Liver (tissue), 9 donors: ENCODE measurements around the gene C9orf72. TPM values are rescaled to one million over a fixed set of nuclear protein-coding genes. Genes with fewer than 3 reads are reported as not detected.

Source experiments
- DNase-seq: peaks from one replicate; pipeline ENCODE4 v3.0.0-alpha.2; 2017; ENCODE audit warnings: low spot score
- H3K27ac ChIP-seq, 2 donors: one replicate each; pipeline ENCODE4 v1.7.0; 2013; ENCODE audit warnings: inconsistent platforms in 2 of 2, low read length in 2 of 2, control low read depth in 1 of 2, low read depth in 1 of 2, mild to moderate bottlenecking in 1 of 2
- H3K27me3 ChIP-seq, 4 donors: one replicate each; pipeline versions ENCODE4 v1.6.1 to v1.7.0; 2013; ENCODE audit warnings: low read length in 3 of 4, inconsistent platforms in 1 of 4, mild to moderate bottlenecking in 1 of 4, moderate library complexity in 1 of 4; ENCODE audit not compliant: control insufficient read depth in 4 of 4, insufficient read depth in 4 of 4
- H3K36me3 ChIP-seq, 4 donors: one replicate each; pipeline versions ENCODE4 v1.6.1 to v1.7.0; 2013; ENCODE audit warnings: low read length in 3 of 4, mild to moderate bottlenecking in 3 of 4, low read depth in 1 of 4, moderate library complexity in 1 of 4; ENCODE audit not compliant: control insufficient read depth in 4 of 4, insufficient read depth in 3 of 4
- H3K4me1 ChIP-seq, 4 donors: one replicate each; pipeline versions ENCODE4 v1.6.1 to v1.7.0; 2013; ENCODE audit warnings: low read length in 3 of 4, mild to moderate bottlenecking in 3 of 4, moderate library complexity in 1 of 4; ENCODE audit not compliant: control insufficient read depth in 4 of 4, insufficient read depth in 4 of 4
- H3K4me3 ChIP-seq, 3 donors: one replicate each; pipeline versions ENCODE4 v1.6.1 to v1.7.0; 2013; ENCODE audit warnings: low read length in 3 of 3, control low read depth in 1 of 3, low read depth in 1 of 3, mild to moderate bottlenecking in 1 of 3
- H3K9ac ChIP-seq, 2 donors: one replicate each; pipeline ENCODE4 v1.7.0; 2013; ENCODE audit warnings: low read length in 2 of 2, mild to moderate bottlenecking in 2 of 2, moderate library complexity in 2 of 2, control low read depth in 1 of 2, low read depth in 1 of 2
- H3K9me3 ChIP-seq, 4 donors: one replicate each; pipeline versions ENCODE4 v1.6.1 to v1.7.0; 2013; ENCODE audit warnings: low read length in 3 of 4; ENCODE audit not compliant: control insufficient read depth in 4 of 4
- FOXA2 ChIP-seq: IDR thresholded peaks from 2 replicates; pipeline ENCODE4 v1.6.1; 2016; ENCODE audit warnings: antibody characterized with exemption
- JUND ChIP-seq, 2 donors: IDR thresholded peaks; 2 replicates each; pipeline ENCODE4 v1.6.1; 2016; ENCODE audit warnings: antibody characterized with exemption in 2 of 2
- NR2F2 ChIP-seq: IDR thresholded peaks from 2 replicates; pipeline ENCODE4 v1.6.1; 2016; ENCODE audit warnings: antibody characterized with exemption
- REST ChIP-seq: IDR thresholded peaks from 2 replicates; pipeline ENCODE4 v1.6.1; 2016; ENCODE audit warnings: antibody characterized with exemption, mild to moderate bottlenecking
- RXRA ChIP-seq, 2 donors: IDR thresholded peaks; 2 replicates each; pipeline ENCODE4 v1.6.1; 2017 to 2018; ENCODE audit warnings: antibody characterized with exemption in 2 of 2, mild to moderate bottlenecking in 1 of 2
- SP1 ChIP-seq: IDR thresholded peaks from 2 replicates; pipeline ENCODE4 v1.6.1; 2018; ENCODE audit warnings: antibody characterized with exemption, mild to moderate bottlenecking
- TAF1 ChIP-seq: conservative IDR thresholded peaks from 2 replicates; pipeline ENCODE4 v1.6.1; 2016; ENCODE audit warnings: antibody characterized with exemption, mild to moderate bottlenecking
- YY1 ChIP-seq: IDR thresholded peaks from 2 replicates; pipeline ENCODE4 v1.6.1; 2016; ENCODE audit warnings: antibody characterized with exemption, mild to moderate bottlenecking
- WGBS: extraction: QIAGEN DNeasy Blood & Tissue Kit; methylation state at CpG from one replicate; pipeline ENCODE4 v1.1.7; 2013; 5-methylcytosine and 5-hydroxymethylcytosine counted together
- polyA plus RNA-seq, 2 donors: library from polyadenylated mRNA; stranded (reverse) in 1 of 2; unstranded in 1 of 2; fragments of 200-250 nt in 1 of 2; fragments of >200 nt in 1 of 2; fragmentation: Nextera tagmentation in 1 of 2; extraction: Ambion mirVana in 1 of 2; gene quantifications; one replicate each; pipeline versions ENCODE4 v1.2.1 to v1.2.3, GENCODE V29; 2013 to 2015
- total RNA-seq, 2 donors: library from RNA; depleted of rRNA; stranded (reverse); fragments of >200 nt; gene quantifications; one replicate each; pipeline ENCODE4 v1.2.3, GENCODE V29; 2014
- TF ChIP-seq, protein P1 (sequence below): fragments of 150-350 bp; IDR thresholded peaks from 2 replicates; pipeline ENCODE4 v1.5.1; 2017; ENCODE audit warnings: improper control_type of control experiment, low read depth, low read length; ENCODE audit not compliant: missing input control
- donor health status: healthy.
- donor health status: healthy.
- donor health status: healthy.
- donor health status: healthy.
- donor health status: healthy.

The C9orf72 gene
- total and polyA plus RNA-seq, 4 donors = 2.8 to 14.1 (median 8.6) TPM

- TF ChIP-seq RXRA (IDR thresholded peaks at IDR 0.05) = no peak
- no peak for TF ChIP-seq FOXA2
- TF ChIP-seq SP1 = no peak
- TF ChIP-seq YY1 = no peak
- TF ChIP-seq, protein P1, sequence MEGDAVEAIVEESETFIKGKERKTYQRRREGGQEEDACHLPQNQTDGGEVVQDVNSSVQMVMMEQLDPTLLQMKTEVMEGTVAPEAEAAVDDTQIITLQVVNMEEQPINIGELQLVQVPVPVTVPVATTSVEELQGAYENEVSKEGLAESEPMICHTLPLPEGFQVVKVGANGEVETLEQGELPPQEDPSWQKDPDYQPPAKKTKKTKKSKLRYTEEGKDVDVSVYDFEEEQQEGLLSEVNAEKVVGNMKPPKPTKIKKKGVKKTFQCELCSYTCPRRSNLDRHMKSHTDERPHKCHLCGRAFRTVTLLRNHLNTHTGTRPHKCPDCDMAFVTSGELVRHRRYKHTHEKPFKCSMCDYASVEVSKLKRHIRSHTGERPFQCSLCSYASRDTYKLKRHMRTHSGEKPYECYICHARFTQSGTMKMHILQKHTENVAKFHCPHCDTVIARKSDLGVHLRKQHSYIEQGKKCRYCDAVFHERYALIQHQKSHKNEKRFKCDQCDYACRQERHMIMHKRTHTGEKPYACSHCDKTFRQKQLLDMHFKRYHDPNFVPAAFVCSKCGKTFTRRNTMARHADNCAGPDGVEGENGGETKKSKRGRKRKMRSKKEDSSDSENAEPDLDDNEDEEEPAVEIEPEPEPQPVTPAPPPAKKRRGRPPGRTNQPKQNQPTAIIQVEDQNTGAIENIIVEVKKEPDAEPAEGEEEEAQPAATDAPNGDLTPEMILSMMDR = no peak
- no peak for TF ChIP-seq TAF1
- no peak for TF ChIP-seq JUND (IDR thresholded peaks at IDR 0.05)
- TF ChIP-seq NR2F2 = no peak
These were observed 26.6 kb upstream of the C9orf72 start for GRCh38 chr9:27599870-27600238.

DNA sequence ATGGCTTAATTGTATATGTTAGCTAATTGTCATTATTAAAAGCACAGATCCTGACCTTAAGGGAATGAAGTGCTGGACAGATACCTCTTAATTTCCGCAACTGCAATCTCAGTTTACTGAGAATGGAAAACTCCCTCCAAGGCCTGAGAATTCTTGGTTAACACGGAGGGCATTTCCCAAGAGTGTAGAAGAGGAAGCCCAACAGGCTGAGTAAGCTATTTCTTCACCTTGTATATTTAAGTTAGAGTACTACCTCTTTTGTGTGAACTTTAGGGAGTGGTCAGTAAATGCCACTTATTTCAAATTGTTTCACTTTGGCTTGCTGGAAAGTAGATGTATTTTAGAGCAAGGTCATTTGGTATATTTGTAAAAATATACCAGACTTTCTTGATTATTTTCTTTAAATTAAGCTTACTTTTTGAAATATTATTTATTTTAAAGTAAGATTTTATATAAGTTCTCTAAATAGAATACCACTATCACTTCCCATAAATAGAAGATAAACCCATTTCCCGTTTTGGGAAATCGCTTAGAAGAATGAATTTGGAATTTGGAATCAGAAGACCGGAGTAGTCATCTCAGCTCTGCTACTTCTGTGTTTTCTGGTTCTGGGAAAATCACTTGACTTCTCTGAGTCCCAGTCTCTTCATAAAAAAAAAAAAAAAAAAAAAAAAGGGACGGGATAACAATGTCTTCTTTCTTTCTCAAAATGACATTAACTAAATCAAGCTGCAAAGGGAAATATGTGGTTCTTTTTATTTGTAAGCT lies 26.0 kb upstream of the C9orf72 start:
- no peaks in the 10 kb centered on the region for H3K27me3 ChIP-seq
- no peaks in the 10 kb centered on the region for H3K4me1 ChIP-seq
- 71% methylated on average over 6 of the region's 6 CpGs for WGBS
- H3K9ac ChIP-seq = no peak overlapping the region
- no peaks in the 10 kb centered on the region for H3K9me3 ChIP-seq
- TF ChIP-seq REST = peak; percentile 17
- TF ChIP-seq YY1 = no peak
- TF ChIP-seq, protein P1 = no peak
- H3K27ac ChIP-seq = peak overlapping the region in 1 of 2 donors; percentile 28
- no peak for DNase-seq
- no peak overlapping the region for H3K4me3 ChIP-seq
- H3K36me3 ChIP-seq = no peaks in the 10 kb centered on the region

More at GRCh38 chr9:27599870-27600238, 26.6 kb upstream of the C9orf72 start:
- H3K27me3 ChIP-seq = no peaks in the 10 kb centered on the region
- H3K4me3 ChIP-seq = no peak overlapping the region
- H3K9ac ChIP-seq = no peak overlapping the region
- WGBS = 91% methylated on average over 2 of the region's 2 CpGs
- DNase-seq = no peak
- H3K9me3 ChIP-seq = no peaks in the 10 kb centered on the region
- peak overlapping the region in 1 of 2 donors; percentile 28 for H3K27ac ChIP-seq
- H3K36me3 ChIP-seq = no peaks in the 10 kb centered on the region
- no peaks in the 10 kb centered on the region for H3K4me1 ChIP-seq
